ENCODE results near the gene TFEB. TPM values are rescaled to one million over a fixed set of nuclear protein-coding genes. Genes with fewer than 3 reads are reported as not detected.
A peak's percentile ranks its signal among the peaks of the same experiment; 100 is the strongest.

Gene TFEB
- total RNA-seq, 1 experiment from 2014 or later = 1.8 TPM

DNA sequence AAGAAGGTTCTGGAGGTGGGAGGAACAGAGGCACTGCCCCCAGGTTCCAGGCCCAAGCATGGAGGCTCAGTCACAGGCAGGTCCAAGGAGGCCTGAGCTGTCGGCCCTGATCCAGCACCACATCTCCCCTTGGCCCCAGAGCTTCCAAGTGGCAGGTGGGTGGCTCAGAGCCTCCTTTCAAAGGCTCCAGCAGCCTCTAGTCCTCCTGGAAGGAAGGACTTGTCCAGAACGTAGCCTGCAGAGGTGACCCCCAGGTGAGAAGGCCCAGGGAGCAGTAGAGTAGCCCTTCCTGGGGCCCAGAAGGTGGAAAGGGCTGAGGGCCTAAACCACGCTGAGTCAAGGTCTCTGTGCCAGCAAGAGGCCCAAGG, 7.7 kb downstream of the TFEB start:
- intact Hi-C loops (cut with micrococcal nuclease; ENCODE audit: unreplicated experiment) = no loop called here
- no peaks in the 10 kb centered on the region for H3K27me3 ChIP-seq (replicated peaks; ENCODE audit: insufficient read depth, low read depth, low read length, poor library complexity)
- TF ChIP-seq, protein P1, sequence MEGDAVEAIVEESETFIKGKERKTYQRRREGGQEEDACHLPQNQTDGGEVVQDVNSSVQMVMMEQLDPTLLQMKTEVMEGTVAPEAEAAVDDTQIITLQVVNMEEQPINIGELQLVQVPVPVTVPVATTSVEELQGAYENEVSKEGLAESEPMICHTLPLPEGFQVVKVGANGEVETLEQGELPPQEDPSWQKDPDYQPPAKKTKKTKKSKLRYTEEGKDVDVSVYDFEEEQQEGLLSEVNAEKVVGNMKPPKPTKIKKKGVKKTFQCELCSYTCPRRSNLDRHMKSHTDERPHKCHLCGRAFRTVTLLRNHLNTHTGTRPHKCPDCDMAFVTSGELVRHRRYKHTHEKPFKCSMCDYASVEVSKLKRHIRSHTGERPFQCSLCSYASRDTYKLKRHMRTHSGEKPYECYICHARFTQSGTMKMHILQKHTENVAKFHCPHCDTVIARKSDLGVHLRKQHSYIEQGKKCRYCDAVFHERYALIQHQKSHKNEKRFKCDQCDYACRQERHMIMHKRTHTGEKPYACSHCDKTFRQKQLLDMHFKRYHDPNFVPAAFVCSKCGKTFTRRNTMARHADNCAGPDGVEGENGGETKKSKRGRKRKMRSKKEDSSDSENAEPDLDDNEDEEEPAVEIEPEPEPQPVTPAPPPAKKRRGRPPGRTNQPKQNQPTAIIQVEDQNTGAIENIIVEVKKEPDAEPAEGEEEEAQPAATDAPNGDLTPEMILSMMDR (conservative IDR thresholded peaks at IDR 0.05; ENCODE audit: low read depth, low read length) = no peak
- TF ChIP-seq EZH2 (IDR thresholded peaks at IDR 0.05; ENCODE audit: borderline replicate concordance, low read depth, low read length, poor library complexity, severe bottlenecking) = no peak
- ChIA-PET CTCF (interaction anchor here (0.6 kb wide), 1 partner anchor 742 kb away, joined by 4 read pairs; no protein-coding TSS in a partner anchor), POLR2A (ENCODE audit: low non-redundant PET) (no interaction called here)
- H3K4me3 ChIP-seq (ENCODE audit: low read depth, low read length, poor library complexity, severe bottlenecking) = no peak overlapping the region
- peaks cover 34% of the 10 kb centered on the region for H3K4me1 ChIP-seq (ENCODE audit: insufficient read depth, low read length, poor library complexity, severe bottlenecking)
- no TSS peak for BruUV-seq (replicated peaks)
- H3K36me3 ChIP-seq (ENCODE audit: insufficient read depth, low read length, poor library complexity, severe bottlenecking) = no peaks in the 10 kb centered on the region
- no peaks in the 10 kb centered on the region for H3K9me3 ChIP-seq (ENCODE audit: low read depth, low read length, poor library complexity, severe bottlenecking)
- no peak overlapping the region for H3K27ac ChIP-seq (ENCODE audit: low read depth, low read length, poor library complexity, severe bottlenecking)
- no peak for DNase-seq (ENCODE audit: low spot score)

DNA sequence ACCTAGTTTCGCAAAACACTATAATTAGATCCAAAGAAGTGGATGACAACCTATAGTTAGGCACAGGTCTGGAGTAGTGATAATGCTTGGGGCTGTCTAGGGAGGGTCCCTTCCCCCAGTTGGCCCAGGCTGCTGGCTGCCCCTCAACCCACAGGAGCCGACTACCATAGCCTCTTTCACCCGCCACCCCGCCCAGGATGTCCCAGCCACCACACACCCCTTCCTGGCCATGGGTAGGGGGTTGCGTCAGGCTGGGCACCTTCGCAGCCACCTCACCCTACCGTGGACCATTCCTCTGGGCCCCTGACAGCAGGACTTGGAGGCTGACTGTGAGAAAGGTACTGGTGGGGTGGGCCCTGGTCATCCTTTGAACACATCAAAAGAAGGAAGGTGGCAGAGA, 8.5 kb downstream of the TFEB start:
- no peaks in the 10 kb centered on the region for H3K9me3 ChIP-seq (ENCODE audit: low read depth, low read length, poor library complexity, severe bottlenecking)
- H3K27me3 ChIP-seq (replicated peaks; ENCODE audit: insufficient read depth, low read depth, low read length, poor library complexity) = no peaks in the 10 kb centered on the region
- intact Hi-C loops (cut with micrococcal nuclease; ENCODE audit: unreplicated experiment) = no loop called here
- no peaks in the 10 kb centered on the region for H3K36me3 ChIP-seq (ENCODE audit: insufficient read depth, low read length, poor library complexity, severe bottlenecking)
- no peak overlapping the region for H3K4me3 ChIP-seq (ENCODE audit: low read depth, low read length, poor library complexity, severe bottlenecking)
- TF ChIP-seq, protein P1 (conservative IDR thresholded peaks at IDR 0.05; ENCODE audit: low read depth, low read length) = no peak
- TF ChIP-seq EZH2 (IDR thresholded peaks at IDR 0.05; ENCODE audit: borderline replicate concordance, low read depth, low read length, poor library complexity, severe bottlenecking) = no peak
- H3K4me1 ChIP-seq (ENCODE audit: insufficient read depth, low read length, poor library complexity, severe bottlenecking) = peaks cover 34% of the 10 kb centered on the region
- CTCF ChIA-PET = no interaction called here
- BruUV-seq (replicated peaks) = no TSS peak
- H3K27ac ChIP-seq (ENCODE audit: low read depth, low read length, poor library complexity, severe bottlenecking) = no peak overlapping the region
- no peak for DNase-seq (ENCODE audit: low spot score)
- POLR2A ChIA-PET (ENCODE audit: low non-redundant PET) = no interaction called here

DNA sequence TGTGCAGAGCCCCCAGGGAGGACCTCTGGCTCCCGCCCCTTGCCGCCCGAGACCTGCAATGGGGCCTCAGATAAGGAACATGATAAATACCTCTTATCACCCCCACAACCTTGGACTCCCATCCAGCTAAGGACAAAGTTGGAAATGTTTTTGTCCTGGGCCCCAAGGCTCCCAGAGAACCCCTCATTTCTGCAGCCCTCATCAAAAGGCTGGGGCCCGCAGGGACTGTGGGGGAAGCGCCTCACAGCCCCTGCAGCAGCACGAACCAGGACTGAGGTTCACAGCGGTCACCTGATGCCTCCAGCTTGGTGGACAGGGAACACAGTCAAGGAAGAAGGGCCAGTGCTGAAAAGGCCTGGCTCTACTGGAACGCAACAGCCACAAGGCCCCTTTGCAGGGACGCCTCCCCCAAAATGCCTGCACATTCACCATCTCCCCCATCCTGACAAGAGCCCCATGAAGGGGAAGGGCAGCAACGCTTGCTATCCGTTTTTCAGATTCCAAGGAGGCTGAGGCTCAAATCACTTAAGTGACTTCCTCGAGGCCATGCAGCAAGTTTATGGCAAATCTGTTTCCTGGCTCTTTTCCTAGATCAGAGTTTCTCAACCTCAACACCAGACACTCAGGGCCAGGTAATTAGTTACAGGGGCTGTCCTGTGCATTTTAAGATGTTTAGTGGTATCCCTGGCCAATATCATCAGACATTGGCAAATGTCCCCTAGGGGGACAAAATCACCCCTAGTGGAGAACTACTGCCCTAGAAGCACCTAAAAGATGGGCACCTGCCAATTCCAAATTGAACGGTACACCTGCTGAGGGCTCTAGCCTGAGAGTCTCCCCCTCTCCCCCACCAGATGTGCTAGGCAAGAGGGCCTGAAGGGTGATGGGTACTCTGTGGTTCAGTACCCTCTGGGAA, 10.6 kb downstream of the TFEB start:
- TF ChIP-seq EZH2 (IDR thresholded peaks at IDR 0.05; ENCODE audit: borderline replicate concordance, low read depth, low read length, poor library complexity, severe bottlenecking) = no peak
- TF ChIP-seq, protein P1 (conservative IDR thresholded peaks at IDR 0.05; ENCODE audit: low read depth, low read length) = no peak
- DNase-seq (ENCODE audit: low spot score) = no peak
- Histone ChIP-seq H3K9me3 (ENCODE audit: low read depth, low read length, poor library complexity, severe bottlenecking) (no peaks in the 10 kb centered on the region), H3K27me3 (replicated peaks; ENCODE audit: insufficient read depth, low read depth, low read length, poor library complexity) (no peaks in the 10 kb centered on the region), H3K27ac (ENCODE audit: low read depth, low read length, poor library complexity, severe bottlenecking) (peak overlapping the region; percentile 84), H3K36me3 (ENCODE audit: insufficient read depth, low read length, poor library complexity, severe bottlenecking) (no peaks in the 10 kb centered on the region), H3K4me1 (ENCODE audit: insufficient read depth, low read length, poor library complexity, severe bottlenecking) (peaks cover 30% of the 10 kb centered on the region), H3K4me3 (ENCODE audit: low read depth, low read length, poor library complexity, severe bottlenecking) (no peak overlapping the region)
- ChIA-PET CTCF (no interaction called here), POLR2A (ENCODE audit: low non-redundant PET) (no interaction called here)
- intact Hi-C loops (cut with micrococcal nuclease; ENCODE audit: unreplicated experiment) = no loop called here
- BruUV-seq (replicated peaks) = no TSS peak
